GM12878 (cell line): Measurements from ENCODE around the gene SESN1. TPM values are rescaled to one million over a fixed set of nuclear protein-coding genes. Genes with fewer than 3 reads are reported as not detected.
"Not testable (repeated sequence)": the region's sequence is repeated elsewhere in the genome, so short reads cannot be mapped to it uniquely, and the experiment has no call there.

Source experiments
- ATAC-seq: fragments of 200-7000 bp; cut with Tn5 transposase; 3 replicates; pipeline ENCODE4 v1.9.1; 2020; ENCODE audit warnings: mild to moderate bottlenecking, moderate library complexity
- BruUV-seq: library from RNA; stranded (reverse); fragments of 400-500 nt; replicated peaks from 2 replicates; lab custom pipeline; 2021; lab: Mats Ljungman, UMichigan
- CTCF ChIA-PET: fragments of 300-600 bp; sonication (Branson Sonifier 250); formaldehyde crosslinking; extraction: SDS; loops from one replicate; lab custom pipeline; 2021; ENCODE audit warnings: inconsistent platforms; lab: Yijun Ruan, JAX
- POLR2A ChIA-PET: fragments of 350-600 bp; formaldehyde crosslinking; extraction: SDS; loops from one replicate; lab custom pipeline; 2021; ENCODE audit warnings: inconsistent platforms; lab: Charles Lee
- RAD21 ChIA-PET: fragments of 300-600 bp; sonication (Branson Sonifier 250); formaldehyde crosslinking; loops from one replicate; lab custom pipeline; 2023; ENCODE audit warnings: antibody characterized with exemption; ENCODE audit not compliant: unreplicated experiment; lab: Charles Lee
- SMC1A ChIA-PET: fragments of 300-600 bp; sonication (Branson Sonifier 250); formaldehyde crosslinking; loops from one replicate; lab custom pipeline; 2023; ENCODE audit not compliant: unreplicated experiment, uncharacterized antibody; lab: Charles Lee
- DNase-seq: peaks from one replicate; pipeline ENCODE4 v3.0.0-alpha.2; 2011; ENCODE audit warnings: low read depth, low spot score
- FAIRE-seq: peaks from 3 replicates; lab custom pipeline; 2011; peaks lifted over from hg19 to GRCh38; lab: Jason Lieb, UNC
- H2AFZ ChIP-seq: 2 replicates; pipeline ENCODE4 v1.6.0; 2011; ENCODE audit warnings: low read depth, low read length, control low read depth; ENCODE audit not compliant: control insufficient read depth
- H3K27ac ChIP-seq: 2 replicates; pipeline ENCODE4 v1.5.1; 2011; ENCODE audit warnings: control low read depth; ENCODE audit not compliant: control insufficient read depth, insufficient read depth
- H3K27me3 ChIP-seq, 2 experiments: replicated peaks in 1 of 2; 2 replicates each; pipeline versions ENCODE4 v1.6.0 to v1.6.1; 2011; ENCODE audit warnings: low read length in 1 of 2; ENCODE audit not compliant: control insufficient read depth in 2 of 2, insufficient read depth in 2 of 2
- H3K36me3 ChIP-seq, 2 experiments: 2 replicates each; pipeline ENCODE4 v1.5.1; 2011; ENCODE audit warnings: low read length in 1 of 2; ENCODE audit not compliant: control insufficient read depth in 2 of 2, insufficient read depth in 2 of 2
- H3K4me1 ChIP-seq: 2 replicates; pipeline ENCODE4 v1.6.1; 2011; ENCODE audit warnings: mild to moderate bottlenecking, low read length, moderate library complexity, mixed read lengths; ENCODE audit not compliant: control insufficient read depth, insufficient read depth
- H3K4me2 ChIP-seq: 2 replicates; pipeline ENCODE4 v1.6.0; 2011; ENCODE audit warnings: control low read depth; ENCODE audit not compliant: control insufficient read depth, insufficient read depth
- H3K4me3 ChIP-seq: fragments of 200-600 bp; sonication (generic); 2 replicates; pipeline ENCODE4 v1.5.1; 2016
- H3K79me2 ChIP-seq: 2 replicates; pipeline ENCODE4 v1.6.0; 2011; ENCODE audit warnings: low read length; ENCODE audit not compliant: control insufficient read depth, insufficient read depth
- H3K9ac ChIP-seq: 2 replicates; pipeline ENCODE4 v1.8.0; 2011; ENCODE audit warnings: low read length, control low read depth, mixed read lengths; ENCODE audit not compliant: control insufficient read depth, insufficient read depth
- H3K9me3 ChIP-seq: replicated peaks from 3 replicates; pipeline ENCODE4 v1.5.1; 2011; ENCODE audit warnings: mild to moderate bottlenecking, low read length; ENCODE audit not compliant: control insufficient read depth, insufficient read depth
- H4K20me1 ChIP-seq: 2 replicates; pipeline ENCODE4 v1.6.0; 2011; ENCODE audit not compliant: control insufficient read depth, insufficient read depth
- WGBS: methylation state at CpG from one replicate; pipeline ENCODE4 v1.1.6; 2016; ENCODE audit warnings: low lambda C conversion rate; ENCODE audit not compliant: insufficient replicate concordance, insufficient coverage; ENCODE audit errors: missing lambda C conversion rate; 5-methylcytosine and 5-hydroxymethylcytosine counted together
- in situ Hi-C: fragments of 300-500 bp; cut with MboI; formaldehyde crosslinking; loops from 9 replicates; pipeline ENCODE4 v1.14.3; 2018; ENCODE audit warnings: mixed read lengths
- intact Hi-C: fragments of 100-400 bp; cut with micrococcal nuclease; formaldehyde crosslinking; loops from one replicate; pipeline ENCODE4 v1.14.2; 2022; ENCODE audit not compliant: unreplicated experiment
- polyA plus RNA-seq, 11 experiments: library from polyadenylated mRNA; depleted of rRNA in 4 of 11; unstranded in 6 of 11; stranded (reverse) in 5 of 11; fragments of >200 nt; fragmentation: Nextera tagmentation in 4 of 11; fragmentation: Illumina TruSeq in 1 of 11; extraction: Ambion mirVana in 4 of 11; extraction: Trizol in 1 of 11; gene quantifications; 1 replicate in 1 of 11; 2 replicates in 10 of 11; pipeline versions ENCODE4 v1.2.1 to v1.2.3, GENCODE V29; 2011 to 2016; ENCODE audit warnings: inconsistent platforms in 2 of 11, missing spikeins in 2 of 11, low read depth in 1 of 11
- total RNA-seq, 4 experiments: library from RNA; depleted of rRNA in 3 of 4; stranded (reverse); fragments of >200 nt in 3 of 4; fragmentation: Illumina TruSeq in 1 of 4; extraction: Trizol in 1 of 4; gene quantifications; 2 replicates each; pipeline versions ENCODE4 v1.2.1 to v1.2.3, GENCODE V29; 2013 to 2021

SESN1 gene
- total and polyA plus RNA-seq, 10 of the 15 experiments (the other 5 are each of a cell fraction or from before 2014, with no cell fraction given): 1.3 to 13.0 (median 3.3) TPM

GRCh38 chr6:109136039-109136438 is 41.4 kb upstream of the SESN1 start:
- POLR2A ChIA-PET, in situ Hi-C loops, RAD21 ChIA-PET, DNase-seq, H3K4me3 ChIP-seq, H3K27me3 ChIP-seq, H3K9ac ChIP-seq, H4K20me1 ChIP-seq, SMC1A ChIA-PET, H3K4me2 ChIP-seq, CTCF ChIA-PET, intact Hi-C loops, H3K4me1 ChIP-seq, ATAC-seq, H3K79me2 ChIP-seq, H3K27ac ChIP-seq, FAIRE-seq, BruUV-seq, H2AFZ ChIP-seq, H3K9me3 ChIP-seq, H3K36me3 ChIP-seq: not testable (repeated sequence)
- WGBS: 98% methylated on average over 6 of the region's 6 CpGs

- H3K79me2 ChIP-seq, RAD21 ChIA-PET, H2AFZ ChIP-seq, H3K36me3 ChIP-seq, H4K20me1 ChIP-seq, SMC1A ChIA-PET, in situ Hi-C loops, POLR2A ChIA-PET, H3K4me3 ChIP-seq, H3K4me1 ChIP-seq, H3K9ac ChIP-seq, H3K4me2 ChIP-seq, ATAC-seq, BruUV-seq, H3K9me3 ChIP-seq, H3K27me3 ChIP-seq, DNase-seq, CTCF ChIA-PET, H3K27ac ChIP-seq, FAIRE-seq, intact Hi-C loops: not testable (repeated sequence)
- 100% methylated on average over 1 of the region's 1 CpG for WGBS
Observed at GRCh38 chr6:109135600-109135999, 41.0 kb upstream of the SESN1 start.
